ENCODE measurements around the gene SIGMAR1.

Gene SIGMAR1

DNA sequence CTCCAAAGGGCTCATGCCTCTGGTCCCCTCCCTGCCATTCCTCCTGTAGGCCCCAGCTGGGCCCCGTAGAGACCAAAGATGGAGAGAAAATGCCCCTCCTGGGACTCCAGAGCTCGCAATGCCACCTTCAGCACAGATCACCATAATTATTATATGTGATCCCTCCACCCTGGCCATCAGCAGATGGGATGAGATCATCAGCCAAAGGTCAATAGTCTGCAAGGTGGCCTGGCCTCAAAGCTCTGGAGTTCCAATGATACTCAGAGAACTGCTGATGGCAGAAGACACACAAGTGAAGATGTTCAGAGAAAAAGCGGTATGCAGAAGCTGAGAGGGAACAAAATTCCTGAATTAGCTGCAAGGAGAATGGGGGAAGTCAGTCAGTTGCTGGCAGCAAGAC is 30.7 kb downstream of the SIGMAR1 start:
- no peak for TF ChIP-seq EZH2 (IDR thresholded peaks at IDR 0.05; ENCODE audit: borderline replicate concordance, low read length)
- TF ChIP-seq, protein P1, sequence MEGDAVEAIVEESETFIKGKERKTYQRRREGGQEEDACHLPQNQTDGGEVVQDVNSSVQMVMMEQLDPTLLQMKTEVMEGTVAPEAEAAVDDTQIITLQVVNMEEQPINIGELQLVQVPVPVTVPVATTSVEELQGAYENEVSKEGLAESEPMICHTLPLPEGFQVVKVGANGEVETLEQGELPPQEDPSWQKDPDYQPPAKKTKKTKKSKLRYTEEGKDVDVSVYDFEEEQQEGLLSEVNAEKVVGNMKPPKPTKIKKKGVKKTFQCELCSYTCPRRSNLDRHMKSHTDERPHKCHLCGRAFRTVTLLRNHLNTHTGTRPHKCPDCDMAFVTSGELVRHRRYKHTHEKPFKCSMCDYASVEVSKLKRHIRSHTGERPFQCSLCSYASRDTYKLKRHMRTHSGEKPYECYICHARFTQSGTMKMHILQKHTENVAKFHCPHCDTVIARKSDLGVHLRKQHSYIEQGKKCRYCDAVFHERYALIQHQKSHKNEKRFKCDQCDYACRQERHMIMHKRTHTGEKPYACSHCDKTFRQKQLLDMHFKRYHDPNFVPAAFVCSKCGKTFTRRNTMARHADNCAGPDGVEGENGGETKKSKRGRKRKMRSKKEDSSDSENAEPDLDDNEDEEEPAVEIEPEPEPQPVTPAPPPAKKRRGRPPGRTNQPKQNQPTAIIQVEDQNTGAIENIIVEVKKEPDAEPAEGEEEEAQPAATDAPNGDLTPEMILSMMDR (IDR thresholded peaks at IDR 0.05; ENCODE audit: low read length) = no peak
- no peak overlapping the region for H3K4me2 ChIP-seq (ENCODE audit: low read length)
- H3K27ac ChIP-seq (ENCODE audit: low read depth, low read length, poor library complexity, severe bottlenecking) = no peak overlapping the region
- no peaks in the 10 kb centered on the region for H3F3A ChIP-seq (ENCODE audit: insufficient read depth, low read length)
- H3K9me2 ChIP-seq (ENCODE audit: low read depth, low read length) = no peaks in the 10 kb centered on the region
- no peaks in the 10 kb centered on the region for H3K9me3 ChIP-seq (ENCODE audit: low read length)
- H2AFZ ChIP-seq (ENCODE audit: low read length) = no peak overlapping the region
- no peaks in the 10 kb centered on the region for H3K79me2 ChIP-seq (ENCODE audit: insufficient read depth, low read length)
- H3K27me3 ChIP-seq (ENCODE audit: insufficient read depth, low read length) = no peaks in the 10 kb centered on the region
- peaks cover 13% of the 10 kb centered on the region for H3K36me3 ChIP-seq (ENCODE audit: insufficient read depth, low read length)
- H3K4me3 ChIP-seq (ENCODE audit: low read depth, low read length, poor library complexity, severe bottlenecking) = no peak overlapping the region
- H4K20me1 ChIP-seq (ENCODE audit: insufficient read depth, low read length) = no peaks in the 10 kb centered on the region
- no peak overlapping the region for H3K9ac ChIP-seq (ENCODE audit: low read length)
- peaks cover 13% of the 10 kb centered on the region for H3K4me1 ChIP-seq (ENCODE audit: insufficient read depth, low read length, severe bottlenecking)

DNA sequence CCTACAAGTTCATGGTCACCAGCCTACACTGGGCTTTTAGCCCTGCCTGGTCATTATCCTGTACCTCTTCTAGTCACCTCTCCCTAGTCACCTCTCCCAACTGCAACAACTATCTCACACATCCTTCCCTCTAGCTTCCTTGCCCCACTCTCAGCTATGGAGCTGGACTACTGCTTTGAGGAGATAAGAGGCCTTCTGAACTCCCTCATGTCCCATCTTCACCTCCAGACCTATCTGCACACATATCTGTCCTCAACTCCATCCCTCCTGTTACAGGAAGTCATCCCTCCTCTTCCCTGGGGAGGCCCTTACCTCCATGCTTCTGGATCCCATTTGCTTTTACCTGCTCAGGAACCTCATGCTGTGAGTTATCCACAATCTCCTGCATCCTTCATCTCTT is 31.4 kb downstream of the SIGMAR1 start:
- H3K27ac ChIP-seq (ENCODE audit: low read depth, low read length, poor library complexity, severe bottlenecking) = no peak overlapping the region
- no peak overlapping the region for H3K4me2 ChIP-seq (ENCODE audit: low read length)
- no peak overlapping the region for H3K9ac ChIP-seq (ENCODE audit: low read length)
- TF ChIP-seq, protein P1 (IDR thresholded peaks at IDR 0.05; ENCODE audit: low read length) = no peak
- TF ChIP-seq EZH2 (IDR thresholded peaks at IDR 0.05; ENCODE audit: borderline replicate concordance, low read length) = no peak
- no peaks in the 10 kb centered on the region for H3K27me3 ChIP-seq (ENCODE audit: insufficient read depth, low read length)
- no peaks in the 10 kb centered on the region for H3F3A ChIP-seq (ENCODE audit: insufficient read depth, low read length)
- no peaks in the 10 kb centered on the region for H4K20me1 ChIP-seq (ENCODE audit: insufficient read depth, low read length)
- no peak overlapping the region for H3K4me3 ChIP-seq (ENCODE audit: low read depth, low read length, poor library complexity, severe bottlenecking)
- H3K9me3 ChIP-seq (ENCODE audit: low read length) = no peaks in the 10 kb centered on the region
- H3K4me1 ChIP-seq (ENCODE audit: insufficient read depth, low read length, severe bottlenecking) = peaks cover 10% of the 10 kb centered on the region
- H3K79me2 ChIP-seq (ENCODE audit: insufficient read depth, low read length) = no peaks in the 10 kb centered on the region
- no peaks in the 10 kb centered on the region for H3K9me2 ChIP-seq (ENCODE audit: low read depth, low read length)
- H2AFZ ChIP-seq (ENCODE audit: low read length) = no peak overlapping the region
- H3K36me3 ChIP-seq (ENCODE audit: insufficient read depth, low read length) = peaks cover 13% of the 10 kb centered on the region

DNA sequence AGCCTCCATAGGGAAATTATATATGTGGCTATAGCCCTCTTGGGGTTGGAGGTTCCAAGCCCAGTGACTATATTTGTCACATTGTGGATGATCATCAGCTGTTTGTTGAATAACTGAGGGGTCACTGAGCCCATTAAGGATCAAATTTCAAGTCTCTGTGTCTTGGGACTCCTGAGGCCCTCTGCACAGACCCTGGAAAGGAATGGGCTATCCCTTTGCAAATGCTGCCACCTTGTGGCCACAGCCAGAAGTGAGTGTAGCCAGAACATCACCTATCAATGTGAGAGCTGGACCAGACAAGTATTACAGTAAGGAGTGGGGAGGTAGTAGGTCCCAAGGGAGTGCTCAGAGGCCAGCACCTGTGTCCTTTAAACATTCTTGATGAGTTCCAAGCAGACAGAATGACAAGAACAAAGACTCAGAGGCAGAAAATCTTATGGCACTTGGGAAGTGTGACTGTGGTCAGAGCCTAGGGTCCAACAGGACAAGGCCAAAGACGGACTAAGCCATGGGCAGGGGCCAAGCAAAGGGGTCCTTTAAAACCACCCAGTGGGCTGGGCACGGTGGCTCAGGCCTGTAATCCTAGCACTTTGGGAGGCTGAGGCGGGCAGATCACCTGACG is 33.9 kb downstream of the SIGMAR1 start:
- no peaks in the 10 kb centered on the region for H3K79me2 ChIP-seq (ENCODE audit: insufficient read depth, low read length)
- H3K9me2 ChIP-seq (ENCODE audit: low read depth, low read length) = no peaks in the 10 kb centered on the region
- TF ChIP-seq, protein P1 (IDR thresholded peaks at IDR 0.05; ENCODE audit: low read length) = peak; percentile 93
- no peak for TF ChIP-seq EZH2 (IDR thresholded peaks at IDR 0.05; ENCODE audit: borderline replicate concordance, low read length)
- no peak overlapping the region for H3K9ac ChIP-seq (ENCODE audit: low read length)
- no peaks in the 10 kb centered on the region for H4K20me1 ChIP-seq (ENCODE audit: insufficient read depth, low read length)
- H3K4me2 ChIP-seq (ENCODE audit: low read length) = no peak overlapping the region
- no peaks in the 10 kb centered on the region for H3K4me1 ChIP-seq (ENCODE audit: insufficient read depth, low read length, severe bottlenecking)
- H3K36me3 ChIP-seq (ENCODE audit: insufficient read depth, low read length) = no peaks in the 10 kb centered on the region
- H2AFZ ChIP-seq (ENCODE audit: low read length) = no peak overlapping the region
- H3K9me3 ChIP-seq (ENCODE audit: low read length) = no peaks in the 10 kb centered on the region
- no peak overlapping the region for H3K27ac ChIP-seq (ENCODE audit: low read depth, low read length, poor library complexity, severe bottlenecking)
- H3K4me3 ChIP-seq (ENCODE audit: low read depth, low read length, poor library complexity, severe bottlenecking) = no peak overlapping the region
- H3F3A ChIP-seq (ENCODE audit: insufficient read depth, low read length) = no peaks in the 10 kb centered on the region
- H3K27me3 ChIP-seq (ENCODE audit: insufficient read depth, low read length) = no peaks in the 10 kb centered on the region
